ENCODE data around the gene UBE2QL1.

- no peak for TF ChIP-seq POLR2A (IDR thresholded peaks at IDR 0.05)
- TF ChIP-seq, protein P1, sequence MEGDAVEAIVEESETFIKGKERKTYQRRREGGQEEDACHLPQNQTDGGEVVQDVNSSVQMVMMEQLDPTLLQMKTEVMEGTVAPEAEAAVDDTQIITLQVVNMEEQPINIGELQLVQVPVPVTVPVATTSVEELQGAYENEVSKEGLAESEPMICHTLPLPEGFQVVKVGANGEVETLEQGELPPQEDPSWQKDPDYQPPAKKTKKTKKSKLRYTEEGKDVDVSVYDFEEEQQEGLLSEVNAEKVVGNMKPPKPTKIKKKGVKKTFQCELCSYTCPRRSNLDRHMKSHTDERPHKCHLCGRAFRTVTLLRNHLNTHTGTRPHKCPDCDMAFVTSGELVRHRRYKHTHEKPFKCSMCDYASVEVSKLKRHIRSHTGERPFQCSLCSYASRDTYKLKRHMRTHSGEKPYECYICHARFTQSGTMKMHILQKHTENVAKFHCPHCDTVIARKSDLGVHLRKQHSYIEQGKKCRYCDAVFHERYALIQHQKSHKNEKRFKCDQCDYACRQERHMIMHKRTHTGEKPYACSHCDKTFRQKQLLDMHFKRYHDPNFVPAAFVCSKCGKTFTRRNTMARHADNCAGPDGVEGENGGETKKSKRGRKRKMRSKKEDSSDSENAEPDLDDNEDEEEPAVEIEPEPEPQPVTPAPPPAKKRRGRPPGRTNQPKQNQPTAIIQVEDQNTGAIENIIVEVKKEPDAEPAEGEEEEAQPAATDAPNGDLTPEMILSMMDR (IDR thresholded peaks at IDR 0.05): no peak
- TF ChIP-seq POLR2AphosphoS5 (IDR thresholded peaks at IDR 0.05): no peak
- no peak for TF ChIP-seq EP300 (IDR thresholded peaks at IDR 0.05)
Measured at GRCh38 chr5:6408260-6408596, 40.4 kb upstream of the UBE2QL1 start.
